B cell (primary cell): Measurements from ENCODE around the gene S100A7.

ENCODE experiments used
- EZH2 ChIP-seq: IDR thresholded peaks from 2 replicates; pipeline ENCODE4 v1.6.1; 2012; ENCODE audit warnings: borderline replicate concordance, low read depth, mild to moderate bottlenecking, moderate library complexity, low read length; ENCODE audit not compliant: insufficient read depth, poor library complexity, severe bottlenecking
- TF ChIP-seq, protein P1 (sequence below): fragments of 200-600 bp; IDR thresholded peaks from one replicate; pipeline ENCODE4 v1.8.0; 2022; ENCODE audit warnings: antibody characterized with exemption, mild to moderate bottlenecking

DNA sequence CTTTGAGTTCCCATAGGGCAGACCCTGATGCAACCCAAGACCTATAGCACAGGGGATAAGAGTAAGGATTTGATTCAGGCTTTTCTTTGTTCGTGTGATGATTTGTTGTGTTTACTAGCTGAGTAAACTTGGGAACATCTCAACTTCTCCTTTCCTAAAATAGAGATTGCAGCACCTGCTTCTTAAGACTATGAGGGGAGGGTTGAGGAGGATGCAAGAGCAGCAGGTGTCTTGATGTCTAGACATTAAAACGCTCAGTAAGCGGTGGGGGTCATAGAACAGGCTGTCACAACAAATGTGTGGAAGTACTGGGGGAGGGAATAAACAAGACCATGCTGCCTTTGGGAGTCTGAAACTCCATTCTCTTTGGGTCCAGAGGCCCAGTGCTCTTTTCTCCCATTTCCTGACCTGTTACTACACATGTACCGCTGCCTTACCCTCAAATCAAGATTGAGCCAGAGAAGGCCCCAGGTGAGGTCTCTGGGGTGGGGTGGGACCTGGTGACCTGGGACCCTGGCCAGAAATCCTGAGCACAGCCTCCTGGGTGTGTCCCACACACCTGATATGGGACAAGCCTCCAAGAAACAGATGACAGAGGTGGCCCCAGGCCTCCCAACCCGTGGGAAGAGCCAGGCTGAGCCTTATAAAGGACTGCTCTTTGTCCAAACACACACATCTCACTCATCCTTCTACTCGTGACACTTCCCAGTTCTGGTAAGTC lies 44.4 kb downstream of the S100A7 start, which contains the start of gene S100A7A:
- TF ChIP-seq, protein P1, sequence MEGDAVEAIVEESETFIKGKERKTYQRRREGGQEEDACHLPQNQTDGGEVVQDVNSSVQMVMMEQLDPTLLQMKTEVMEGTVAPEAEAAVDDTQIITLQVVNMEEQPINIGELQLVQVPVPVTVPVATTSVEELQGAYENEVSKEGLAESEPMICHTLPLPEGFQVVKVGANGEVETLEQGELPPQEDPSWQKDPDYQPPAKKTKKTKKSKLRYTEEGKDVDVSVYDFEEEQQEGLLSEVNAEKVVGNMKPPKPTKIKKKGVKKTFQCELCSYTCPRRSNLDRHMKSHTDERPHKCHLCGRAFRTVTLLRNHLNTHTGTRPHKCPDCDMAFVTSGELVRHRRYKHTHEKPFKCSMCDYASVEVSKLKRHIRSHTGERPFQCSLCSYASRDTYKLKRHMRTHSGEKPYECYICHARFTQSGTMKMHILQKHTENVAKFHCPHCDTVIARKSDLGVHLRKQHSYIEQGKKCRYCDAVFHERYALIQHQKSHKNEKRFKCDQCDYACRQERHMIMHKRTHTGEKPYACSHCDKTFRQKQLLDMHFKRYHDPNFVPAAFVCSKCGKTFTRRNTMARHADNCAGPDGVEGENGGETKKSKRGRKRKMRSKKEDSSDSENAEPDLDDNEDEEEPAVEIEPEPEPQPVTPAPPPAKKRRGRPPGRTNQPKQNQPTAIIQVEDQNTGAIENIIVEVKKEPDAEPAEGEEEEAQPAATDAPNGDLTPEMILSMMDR = no peak
- no peak for TF ChIP-seq EZH2
